NCI-H2171 treated with DMSO at 0.1 percent for 48 hours (cell line): ENCODE data around the gene CRACR2A.

Experiments
- DNase-seq: peaks from one replicate; lab custom pipeline; 2025; lab: John Stamatoyannopoulos, UW

The CRACR2A gene

DNA sequence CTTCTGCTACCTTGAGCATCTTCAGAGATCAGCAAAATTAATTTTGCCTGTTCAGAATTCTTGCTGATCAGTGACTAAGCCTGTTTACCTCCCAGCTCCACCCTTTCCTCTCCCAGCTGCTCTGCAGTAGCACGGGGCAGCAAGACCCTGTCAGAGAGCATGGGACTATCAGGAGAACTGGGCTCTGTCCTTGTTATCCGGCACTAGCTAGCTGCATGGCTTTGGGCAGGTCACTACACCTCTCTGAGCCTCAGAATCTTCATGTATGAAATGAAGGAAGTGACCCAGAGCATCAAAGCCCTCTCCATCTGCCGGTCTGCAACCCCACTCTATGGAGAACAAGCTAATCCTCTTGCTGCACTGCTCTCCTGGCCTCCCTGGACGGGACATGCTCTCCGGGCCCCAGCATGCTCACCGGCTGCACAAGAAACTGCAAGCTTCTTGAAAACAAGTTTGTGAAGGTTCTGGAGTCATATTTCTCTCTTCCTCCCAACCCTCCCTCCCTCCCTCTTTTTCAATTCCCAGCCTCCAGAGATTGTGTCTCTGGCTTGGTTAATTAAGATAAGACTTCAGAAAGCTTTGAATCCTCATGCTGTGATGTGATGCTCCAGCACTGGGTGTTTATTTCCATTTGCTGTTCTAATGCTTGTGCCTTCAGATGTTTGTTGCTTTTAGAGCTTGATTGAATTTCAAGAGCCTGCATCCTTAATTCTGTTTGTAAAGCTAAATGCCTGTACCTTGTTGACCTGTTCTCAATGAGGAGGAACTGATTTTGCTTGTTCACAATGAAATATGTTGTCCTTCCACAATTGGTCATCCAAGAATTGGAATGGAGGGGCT lies 101.1 kb downstream of the CRACR2A start:
- no peak for DNase-seq

DNA sequence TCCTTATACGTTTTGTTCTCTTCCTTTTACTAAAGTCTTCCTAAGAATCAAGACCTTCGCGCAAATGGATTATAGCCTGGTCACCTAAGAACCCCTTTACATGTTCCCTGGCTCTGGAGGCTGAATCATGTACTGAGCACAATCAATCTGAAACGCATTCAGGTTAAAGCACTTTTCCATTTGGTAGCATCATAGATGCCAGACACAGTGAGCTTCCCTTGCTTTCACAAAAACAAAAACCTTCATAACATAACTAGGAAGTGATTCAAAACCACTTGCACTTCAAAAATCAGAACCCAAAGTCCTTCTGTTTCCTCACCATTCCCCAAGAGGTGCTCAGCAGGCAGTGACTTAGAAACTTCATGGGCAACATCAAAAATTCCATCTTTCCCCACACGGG lies 105.4 kb downstream of the CRACR2A start:
- no peak for DNase-seq

DNA sequence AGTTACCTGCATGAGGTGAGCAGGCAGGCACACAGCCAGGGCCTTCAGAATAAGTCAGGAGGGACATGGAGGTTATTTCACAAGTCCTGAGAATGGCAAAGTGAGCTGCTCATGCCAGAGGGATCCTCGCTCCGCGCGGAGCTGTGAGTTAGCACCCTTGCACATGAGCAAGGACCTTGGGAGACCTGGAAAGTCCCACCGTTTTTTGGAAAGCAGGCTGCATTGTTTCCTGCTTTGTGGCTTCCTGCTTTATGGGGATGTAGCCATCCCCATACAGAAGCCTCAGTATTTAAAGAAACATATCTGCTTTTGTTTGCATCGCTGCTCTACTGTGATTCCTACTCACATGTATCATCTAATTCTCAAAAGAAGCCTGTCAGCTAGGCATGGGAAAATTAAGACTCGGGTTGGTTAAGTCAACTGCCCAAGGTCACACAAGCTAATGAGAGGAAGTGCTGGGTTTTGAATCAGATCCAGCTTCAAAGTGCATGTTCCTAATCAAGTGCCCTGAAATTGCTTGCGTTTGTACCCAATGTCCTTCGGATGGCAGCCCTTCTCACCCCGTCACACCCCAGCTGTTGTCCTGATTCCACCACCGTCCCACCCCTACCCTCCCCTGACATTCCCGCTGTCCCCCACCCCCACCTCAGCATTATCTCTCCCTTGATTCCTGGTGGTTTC lies 106.2 kb downstream of the CRACR2A start:
- DNase-seq: no peak

DNA sequence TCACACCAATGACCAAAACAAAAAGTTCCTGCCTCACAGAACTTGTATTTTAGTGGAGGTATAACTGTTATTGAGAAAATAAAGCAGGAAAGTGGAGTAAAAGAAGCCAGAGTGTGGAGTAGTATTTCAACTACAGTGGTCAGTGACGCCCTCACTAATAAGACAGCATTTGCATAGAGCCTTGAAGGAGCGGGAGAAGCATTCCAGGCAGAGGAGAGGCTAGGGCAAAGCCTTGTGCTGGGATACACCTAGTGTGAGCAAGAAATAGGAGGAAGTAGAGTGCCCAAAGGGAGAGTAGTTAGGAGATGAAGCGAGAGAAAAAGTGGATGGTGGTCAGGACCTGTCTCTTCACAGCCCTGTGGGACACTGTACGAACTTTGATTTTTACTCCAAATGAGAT lies 107.8 kb downstream of the CRACR2A start:
- no peak for DNase-seq

DNA sequence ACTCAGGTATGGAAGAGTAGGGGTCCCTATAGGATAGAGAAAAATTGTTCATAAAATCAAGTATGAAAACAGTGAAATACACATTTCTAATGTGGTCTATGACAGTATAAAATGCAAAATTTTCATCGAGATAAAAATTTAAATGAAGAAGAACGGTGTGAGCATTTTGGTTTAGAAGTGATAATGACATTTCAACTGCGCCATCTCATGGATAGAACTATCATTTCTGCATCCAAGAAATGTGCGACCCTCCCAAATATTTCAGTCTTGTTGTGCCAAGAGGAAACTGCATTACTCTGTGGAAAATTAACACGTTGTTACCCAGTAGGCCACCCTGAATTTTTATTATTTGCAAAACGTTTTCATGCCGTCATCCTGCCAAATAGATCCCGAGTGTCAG lies 108.8 kb downstream of the CRACR2A start:
- DNase-seq: no peak

DNA sequence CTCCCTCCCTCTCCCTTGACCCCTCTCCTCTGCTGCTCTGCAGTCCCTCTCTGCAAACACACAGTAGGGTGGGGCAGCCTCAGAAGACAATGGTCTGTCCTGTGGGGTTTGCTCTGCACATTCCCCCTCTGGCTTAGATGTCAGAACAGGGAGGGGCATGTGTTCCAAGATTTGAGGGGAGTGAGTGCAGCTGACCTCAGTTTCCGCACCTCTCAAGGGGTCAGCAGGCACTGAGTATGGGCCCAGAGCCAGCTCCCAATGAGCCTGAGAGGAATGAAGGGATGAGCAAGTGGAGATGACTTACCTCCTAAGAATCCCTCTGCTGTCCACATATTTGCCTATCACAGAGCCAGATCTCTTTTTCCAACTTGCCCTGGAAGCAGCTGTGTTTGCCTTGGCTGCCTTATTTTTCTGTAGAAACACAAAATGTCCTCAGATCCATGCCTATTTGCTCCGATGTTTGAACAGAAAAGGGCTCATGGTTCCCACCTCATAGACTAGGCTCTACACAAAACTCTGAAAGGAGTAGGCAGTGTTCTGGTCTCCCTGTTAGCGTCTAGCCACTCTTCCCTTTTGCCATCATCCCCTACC lies 111.4 kb downstream of the CRACR2A start:
- no peak for DNase-seq

DNA sequence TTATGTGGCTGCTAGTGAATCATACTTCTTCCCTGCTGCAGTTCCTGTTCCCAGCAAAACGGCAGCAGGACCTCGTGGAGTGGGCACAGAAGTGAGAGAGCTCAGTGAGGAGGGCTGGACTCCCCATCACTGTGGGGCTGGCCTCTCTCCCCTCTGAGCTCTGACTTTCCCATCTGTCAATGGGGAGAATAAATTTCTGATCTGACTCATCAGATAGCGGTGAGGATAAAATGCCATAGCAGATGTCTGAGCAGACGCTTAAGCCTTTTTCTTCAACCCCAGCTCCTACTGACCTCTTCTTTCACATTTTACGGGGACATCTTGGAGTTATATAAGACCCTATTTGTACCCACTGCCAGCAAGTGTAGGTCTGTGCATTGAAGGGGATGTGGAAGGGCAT lies 116.6 kb downstream of the CRACR2A start:
- no peak for DNase-seq

DNA sequence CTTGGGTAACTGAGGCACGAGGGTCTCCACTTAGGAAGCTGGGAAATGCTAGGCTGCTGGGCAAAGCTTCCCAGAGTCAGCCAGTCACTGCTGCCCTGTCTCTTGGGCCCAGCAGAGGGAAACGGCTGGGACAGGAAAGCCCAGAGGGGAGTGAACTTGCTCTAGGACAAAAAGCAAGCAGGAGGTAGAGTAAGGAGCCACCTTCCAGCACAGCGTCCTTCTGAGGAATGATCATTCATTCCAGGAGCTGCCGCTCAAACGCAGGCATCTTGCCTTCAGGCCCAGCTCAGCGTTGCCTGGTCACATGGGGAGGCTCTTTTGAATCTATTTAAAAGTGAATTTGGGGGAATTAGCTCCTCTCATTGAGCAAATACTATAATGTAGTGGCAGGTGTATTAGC lies 118.6 kb downstream of the CRACR2A start:
- DNase-seq: no peak

DNA sequence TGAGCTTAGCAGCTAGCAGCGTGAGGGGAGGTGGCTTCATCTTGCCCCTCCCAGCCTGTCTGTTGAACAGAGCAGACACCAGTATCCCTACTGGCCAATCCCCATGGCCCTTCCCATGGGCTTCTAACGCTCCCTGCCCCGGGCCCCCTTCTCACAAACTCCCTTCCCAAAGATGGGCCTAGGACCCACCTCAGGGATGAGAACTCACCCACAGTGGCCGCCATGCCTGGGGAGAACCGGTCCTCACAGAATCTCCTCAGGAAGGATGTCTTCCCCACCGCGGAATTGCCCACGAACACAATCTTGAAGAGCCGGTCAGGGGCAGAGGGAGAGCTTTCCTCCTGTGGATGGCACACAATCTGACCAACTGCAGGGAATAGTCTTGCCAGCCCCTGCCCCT lies 119.5 kb downstream of the CRACR2A start:
- DNase-seq: no peak

DNA sequence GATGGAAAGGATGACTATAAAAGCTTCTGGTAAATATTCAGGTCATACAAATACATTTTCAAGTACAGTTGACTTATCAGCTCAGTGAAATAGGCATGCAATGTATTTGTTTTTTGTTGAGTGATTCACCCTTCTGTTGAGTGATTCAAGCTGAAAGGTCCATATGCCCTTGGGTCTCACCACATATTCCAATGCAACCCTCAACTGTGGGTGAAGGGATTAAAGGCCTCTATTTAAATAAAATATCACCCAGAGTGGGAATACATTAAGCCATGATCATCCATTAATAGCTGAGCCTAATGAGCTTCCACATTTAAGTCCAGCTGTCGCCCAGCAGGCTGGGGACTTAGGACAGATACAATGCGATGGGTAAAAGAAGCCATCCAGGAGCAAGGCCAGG lies 120.2 kb downstream of the CRACR2A start:
- DNase-seq: no peak

DNA sequence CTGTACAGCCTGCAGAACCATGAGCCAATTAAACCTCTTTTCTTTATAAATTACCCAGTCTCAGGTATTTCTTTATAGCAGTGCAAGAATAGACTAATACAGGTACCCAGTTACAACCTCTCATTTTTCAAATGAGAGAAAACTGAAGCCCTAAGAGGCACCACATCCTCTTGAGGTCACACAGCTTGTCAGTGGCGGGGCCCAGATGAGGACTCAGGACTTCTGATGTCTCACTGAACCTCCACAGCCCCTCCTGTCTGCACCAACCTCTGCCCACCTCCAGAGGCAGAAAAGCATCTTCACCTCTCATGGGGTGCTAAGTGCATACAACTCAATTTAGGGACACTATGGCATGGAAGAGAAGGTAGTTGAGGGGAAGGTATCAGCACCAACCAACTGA lies 120.7 kb downstream of the CRACR2A start:
- DNase-seq: no peak

DNA sequence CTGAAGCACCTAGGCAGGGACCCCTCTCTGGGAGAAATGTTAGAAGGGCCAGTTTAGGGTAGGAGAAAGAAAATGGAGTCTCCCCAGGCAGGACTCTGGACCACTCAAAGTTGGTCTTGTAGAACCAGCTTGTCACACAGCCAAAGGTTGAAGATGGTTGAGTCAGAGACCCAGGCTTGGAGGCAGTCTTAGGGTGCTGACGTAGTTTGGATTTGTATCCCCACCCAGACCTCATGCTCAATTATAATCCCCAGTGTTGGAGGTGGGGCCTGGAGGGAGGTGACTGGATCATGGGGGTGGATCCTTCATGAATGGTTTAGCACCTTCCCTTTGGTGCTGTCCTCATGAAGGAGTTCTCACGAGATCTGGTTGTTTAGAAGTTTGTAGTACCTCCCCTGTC lies 121.2 kb downstream of the CRACR2A start:
- no peak for DNase-seq

DNA sequence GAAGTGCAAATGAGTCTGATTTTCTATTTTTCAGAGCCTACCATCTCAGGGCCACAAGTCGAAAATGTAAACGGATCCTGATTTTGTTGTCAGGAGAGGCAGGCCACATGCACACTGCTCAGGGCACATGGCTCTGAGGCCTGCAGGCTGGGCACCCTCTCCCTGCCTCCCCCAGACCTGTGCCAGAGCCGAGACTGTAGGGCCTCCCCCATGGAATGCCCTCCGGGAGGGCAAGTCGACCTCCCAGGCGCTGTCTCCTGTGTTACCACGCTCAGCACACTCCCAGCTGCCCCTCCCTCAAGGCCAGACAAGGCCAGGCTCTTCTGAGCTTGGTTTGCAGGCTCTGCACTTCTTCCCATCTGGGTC lies 121.7 kb downstream of the CRACR2A start:
- DNase-seq: no peak

DNA sequence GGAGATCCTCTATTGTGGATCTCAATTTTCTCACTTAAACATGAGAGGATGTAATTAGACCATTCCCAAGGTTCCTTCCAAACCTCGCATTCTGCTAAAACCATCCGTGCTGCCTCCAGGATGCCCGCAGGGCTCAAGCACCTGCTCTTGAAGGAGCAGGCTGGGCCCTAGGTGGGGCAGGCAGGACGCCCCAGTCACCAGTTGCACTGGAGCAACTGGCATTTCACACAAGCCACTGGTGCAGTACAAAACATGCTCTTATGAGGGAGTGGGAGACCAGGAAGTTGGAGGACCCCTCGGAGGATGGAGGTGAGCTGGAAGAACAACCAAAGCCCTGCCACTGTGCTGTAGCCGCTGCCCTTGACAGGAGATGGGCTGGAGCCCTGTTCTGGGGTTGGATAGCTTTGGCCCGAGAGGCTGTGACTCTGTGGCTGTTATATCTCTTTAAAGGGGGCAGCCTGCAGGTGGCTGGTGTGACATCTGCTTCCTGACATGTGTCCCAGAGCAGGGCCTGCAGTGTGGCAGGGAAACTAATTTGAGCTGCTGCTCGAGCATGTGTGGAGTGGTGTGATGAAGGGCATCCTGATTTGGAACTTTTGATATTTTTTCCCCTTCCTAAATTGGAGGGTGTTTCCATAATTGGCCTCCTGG lies 122.2 kb downstream of the CRACR2A start:
- peak; percentile 37 for DNase-seq

DNA sequence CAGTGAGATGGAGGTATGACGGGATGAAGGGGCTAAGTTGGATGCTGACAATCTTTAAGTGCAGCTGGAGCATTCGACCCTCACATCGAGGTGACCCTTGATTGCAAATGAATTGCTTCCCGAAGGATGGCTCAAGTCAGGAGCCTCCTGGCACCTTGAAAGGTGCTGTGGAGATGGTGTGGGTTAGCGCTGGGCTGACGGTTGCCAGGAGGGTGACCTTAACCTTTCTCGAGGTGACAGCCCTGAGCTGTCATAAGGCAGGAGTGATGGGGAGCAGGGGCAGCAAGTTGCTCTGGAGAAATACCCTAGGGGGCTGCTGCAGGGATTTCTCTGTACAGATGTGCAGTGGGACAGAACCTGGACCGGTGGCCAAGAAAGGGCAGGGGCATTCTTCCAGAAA lies 122.8 kb downstream of the CRACR2A start:
- no peak for DNase-seq

DNA sequence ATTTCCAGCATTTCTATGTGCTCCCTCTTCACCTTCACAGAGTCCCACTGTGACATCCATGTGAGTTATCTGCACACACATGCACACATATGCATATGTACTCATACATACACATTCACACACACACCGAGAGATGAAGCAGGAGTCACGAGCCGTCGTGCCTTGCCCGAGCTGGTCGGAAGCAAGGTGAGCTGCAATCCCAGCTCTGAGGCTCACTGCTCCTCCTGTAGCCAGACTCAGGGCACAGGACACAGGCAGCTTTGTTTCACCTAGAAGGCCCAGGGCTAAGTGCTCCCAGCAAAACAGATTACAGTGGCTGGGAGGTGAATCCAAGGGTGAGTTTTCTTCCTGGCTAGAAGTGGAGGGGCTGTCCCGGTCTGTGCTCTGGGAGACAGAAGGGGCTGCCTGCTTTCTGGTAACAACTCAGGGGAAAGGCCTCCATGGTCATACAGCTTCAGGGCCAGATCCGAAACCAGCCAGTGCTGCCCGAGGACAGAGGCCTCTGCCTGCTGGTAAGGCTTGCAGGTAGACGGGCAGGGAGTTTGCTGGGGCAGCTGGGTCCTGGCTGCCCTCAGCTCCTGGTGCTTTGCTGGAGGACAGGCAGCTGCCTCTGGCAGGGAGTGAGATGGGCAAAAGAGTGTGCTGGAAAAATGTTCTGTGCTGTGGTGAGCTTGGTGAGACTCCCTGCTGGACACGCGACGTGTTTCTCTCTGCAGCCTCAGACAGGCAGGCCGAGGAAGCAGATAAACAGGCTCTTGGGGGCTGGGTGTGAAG lies 123.7 kb downstream of the CRACR2A start:
- DNase-seq: no peak

DNA sequence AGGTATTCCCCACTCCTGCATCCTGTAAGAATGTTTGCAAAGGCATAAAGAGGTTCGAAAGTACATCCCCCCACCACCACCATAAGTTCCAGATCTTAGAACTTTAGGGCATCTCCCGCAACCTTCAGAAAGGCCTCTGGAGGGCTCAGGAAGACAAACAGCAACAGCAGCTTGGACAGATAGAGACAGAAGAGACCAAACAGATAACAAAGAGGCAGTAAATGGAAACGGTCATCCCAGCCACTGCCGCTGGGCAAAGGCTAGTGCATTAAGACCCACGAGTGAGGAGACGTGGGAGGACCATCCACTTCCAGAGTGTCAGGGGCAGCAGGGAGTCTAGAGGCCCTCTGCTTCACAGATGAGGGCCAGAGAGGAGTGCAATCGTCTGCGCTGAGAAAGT lies 124.3 kb downstream of the CRACR2A start:
- DNase-seq: no peak

DNA sequence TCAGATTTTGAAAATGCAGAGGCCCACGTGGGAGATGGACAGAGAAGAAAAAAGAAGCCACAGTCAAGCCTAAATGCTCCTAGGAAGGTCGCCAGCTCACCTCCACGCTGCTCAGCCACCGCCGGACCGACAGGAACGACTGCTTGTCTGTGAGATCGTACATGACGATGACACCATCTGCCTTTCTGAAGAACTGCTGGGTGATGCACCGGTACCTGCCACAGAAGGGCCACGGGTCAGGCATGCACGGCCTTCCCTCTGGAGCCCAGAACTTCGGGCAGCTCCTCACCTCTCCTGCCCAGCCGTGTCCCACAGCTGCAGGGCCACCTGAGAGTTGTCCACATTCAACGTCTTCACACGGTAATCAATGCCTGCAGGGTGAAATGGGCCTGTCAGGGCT lies 125.6 kb downstream of the CRACR2A start:
- DNase-seq: no peak

DNA sequence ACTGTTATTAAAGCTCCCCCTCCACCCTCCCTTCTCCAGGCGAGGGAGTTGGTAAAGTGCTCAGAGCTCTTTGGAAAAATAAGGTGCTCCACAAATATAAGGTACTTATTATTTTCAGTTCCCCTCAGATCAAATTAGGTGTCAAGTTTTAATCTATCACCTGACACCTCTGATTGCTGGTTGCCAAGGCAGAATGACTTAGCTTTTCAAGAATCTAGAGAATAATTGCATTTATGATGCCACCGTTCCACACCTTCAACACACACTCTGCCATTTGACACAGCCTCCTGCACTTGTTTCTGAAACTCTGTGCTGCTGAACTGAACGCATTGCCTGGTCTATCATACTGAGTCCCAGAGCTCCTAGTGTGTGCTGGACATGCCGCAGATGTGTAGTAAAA lies 128.6 kb downstream of the CRACR2A start:
- no peak for DNase-seq

DNA sequence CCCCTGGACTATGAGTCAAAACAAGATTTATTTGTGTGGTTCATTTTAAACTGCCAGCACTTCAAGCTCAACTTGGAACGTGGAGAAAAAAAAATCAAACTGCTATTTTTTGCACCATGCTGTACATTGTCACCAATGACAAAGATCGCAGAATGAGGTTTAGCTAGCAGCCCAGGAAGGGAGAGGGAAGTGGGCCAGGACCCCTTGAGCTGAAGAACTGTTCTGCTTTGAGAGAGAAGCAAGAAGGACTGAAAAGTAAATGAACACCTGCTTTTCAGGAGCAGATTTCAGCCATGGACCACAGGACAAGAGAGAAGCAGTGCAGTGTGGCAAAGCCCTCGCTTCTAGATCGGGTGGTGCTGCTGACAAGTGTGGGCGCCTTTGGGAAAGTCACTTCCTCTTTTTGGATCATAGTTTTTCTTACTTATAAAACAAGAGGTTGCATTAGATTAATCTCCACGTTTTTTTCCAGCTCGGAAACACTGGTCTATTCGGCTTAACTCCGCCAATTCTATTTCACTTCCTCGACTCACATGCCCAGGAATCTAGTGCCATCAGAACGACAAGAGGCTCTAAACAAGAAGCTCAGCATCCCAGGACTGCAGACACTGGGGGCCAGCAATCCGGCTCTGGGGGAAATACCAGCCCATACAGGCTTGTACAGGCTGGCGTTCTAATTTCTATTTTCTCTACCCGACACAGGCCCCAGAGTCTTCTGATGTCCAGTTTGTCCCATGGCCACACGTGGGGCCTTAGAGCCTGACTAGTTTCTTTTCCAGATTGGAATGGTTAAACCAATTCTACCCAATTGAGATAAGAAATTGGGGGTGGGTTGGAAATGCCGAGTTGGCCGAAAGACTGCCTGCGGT lies 129.9 kb downstream of the CRACR2A start:
- DNase-seq: no peak
